HepG2 (cell line): Measurements from ENCODE around the gene ITGB7. TPM values are rescaled to one million over a fixed set of nuclear protein-coding genes. Genes with fewer than 3 reads are reported as not detected.

Experiments used
- FOSL1 ChIP-seq: sonication (generic); formaldehyde crosslinking; IDR thresholded peaks from 2 replicates; pipeline ENCODE4 v1.9.0; 2021; ENCODE audit warnings: missing genetic modification reagents, borderline replicate concordance
- GABPB1 ChIP-seq: IDR thresholded peaks from 2 replicates; pipeline ENCODE4 v1.6.1; 2016; ENCODE audit warnings: mild to moderate bottlenecking, missing genetic modification reagents, moderate library complexity, missing compliant biosample characterization
- PAXIP1 ChIP-seq: sonication (generic); formaldehyde crosslinking; conservative IDR thresholded peaks from 2 replicates; pipeline ENCODE4 v1.4.0; 2020; ENCODE audit warnings: mild to moderate bottlenecking, missing genetic modification reagents, moderate library complexity
- SAP130 ChIP-seq: IDR thresholded peaks from 2 replicates; pipeline ENCODE4 v1.6.1; 2016; ENCODE audit warnings: low read depth
- ZC3H13 ChIP-seq: sonication (generic); formaldehyde crosslinking; IDR thresholded peaks from 2 replicates; pipeline ENCODE4 v1.8.1; 2023; ENCODE audit warnings: mild to moderate bottlenecking, missing genetic modification reagents, moderate library complexity
- ZHX2 ChIP-seq, 2 experiments: sonication (generic) in 1 of 2; formaldehyde crosslinking in 1 of 2; IDR thresholded peaks; 2 replicates each; pipeline versions ENCODE4 v1.6.1 to v1.9.0; 2014 to 2022; ENCODE audit warnings: antibody characterized with exemption in 1 of 2, borderline replicate concordance in 1 of 2, inconsistent platforms in 1 of 2, low read depth in 1 of 2, missing genetic modification reagents in 1 of 2
- ZNF275 ChIP-seq: sonication (generic); formaldehyde crosslinking; IDR thresholded peaks from 2 replicates; pipeline ENCODE4 v1.8.0; 2022; ENCODE audit warnings: missing genetic modification reagents, mild to moderate bottlenecking, inconsistent platforms, borderline replicate concordance
- ZNF512B ChIP-seq: sonication (generic); formaldehyde crosslinking; IDR thresholded peaks from 2 replicates; pipeline ENCODE4 v1.5.1; 2020; ENCODE audit warnings: missing genetic modification reagents, mild to moderate bottlenecking, borderline replicate concordance
- ZNF577 ChIP-seq: sonication (generic); formaldehyde crosslinking; IDR thresholded peaks from 2 replicates; pipeline ENCODE4 v1.4.0; 2020; ENCODE audit warnings: mild to moderate bottlenecking, low read depth, missing genetic modification reagents, borderline replicate concordance
- polyA plus RNA-seq, 8 experiments: library from polyadenylated mRNA; depleted of rRNA in 3 of 8; stranded (reverse) in 7 of 8; unstranded in 1 of 8; fragments of >200 nt; fragmentation: Illumina TruSeq in 4 of 8; extraction: Trizol in 4 of 8; gene quantifications; 2 replicates each; pipeline versions ENCODE4 v1.2.1 to v1.2.3, GENCODE V29; 2011 to 2016; ENCODE audit warnings: low read depth in 4 of 8, missing spikeins in 1 of 8, mixed read lengths in 1 of 8; ENCODE audit not compliant: insufficient read depth in 1 of 8
- total RNA-seq, 5 experiments: library from RNA; depleted of rRNA; stranded (reverse); fragments of >200 nt; fragmentation: Illumina TruSeq; extraction: Trizol; gene quantifications; 2 replicates each; pipeline ENCODE4 v1.2.3, GENCODE V29; 2016; ENCODE audit warnings: low read depth in 1 of 5
- TF ChIP-seq, protein P1 (sequence below): sonication (generic); formaldehyde crosslinking; conservative IDR thresholded peaks from 2 replicates; pipeline ENCODE4 v1.4.0; 2020; ENCODE audit warnings: missing genetic modification reagents

The ITGB7 gene
- total and polyA plus RNA-seq, 2 of the 13 experiments (the other 11 are each of a cell fraction or from before 2014, with no cell fraction given): 0.16 to 0.18 TPM

- peak; percentile 73 for TF ChIP-seq SAP130 (CRISPR knock-in tag)
- TF ChIP-seq ZC3H13 (CRISPR knock-in tag): no peak
- TF ChIP-seq ZHX2 (IDR thresholded peaks at IDR 0.05; ENCODE audit: low read depth): no peak
- TF ChIP-seq ZHX2 (CRISPR knock-in tag; IDR thresholded peaks at IDR 0.05; ENCODE audit: borderline replicate concordance): no peak
- peak; percentile 20; the same call in 1 of the 2 replicates for TF ChIP-seq GABPB1 (CRISPR knock-in tag)
- TF ChIP-seq ZNF275 (CRISPR knock-in tag): no peak
- TF ChIP-seq, protein P1, sequence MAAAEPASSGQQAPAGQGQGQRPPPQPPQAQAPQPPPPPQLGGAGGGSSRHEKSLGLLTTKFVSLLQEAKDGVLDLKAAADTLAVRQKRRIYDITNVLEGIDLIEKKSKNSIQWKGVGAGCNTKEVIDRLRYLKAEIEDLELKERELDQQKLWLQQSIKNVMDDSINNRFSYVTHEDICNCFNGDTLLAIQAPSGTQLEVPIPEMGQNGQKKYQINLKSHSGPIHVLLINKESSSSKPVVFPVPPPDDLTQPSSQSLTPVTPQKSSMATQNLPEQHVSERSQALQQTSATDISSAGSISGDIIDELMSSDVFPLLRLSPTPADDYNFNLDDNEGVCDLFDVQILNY (CRISPR knock-in tag): no peak
- peak; percentile 78 for TF ChIP-seq PAXIP1 (CRISPR knock-in tag)
- no peak for TF ChIP-seq ZNF577
- no peak for TF ChIP-seq ZNF512B (CRISPR knock-in tag)
- no peak for TF ChIP-seq FOSL1 (CRISPR knock-in tag)
These were observed 32.1 kb downstream of the ITGB7 start (continued) for GRCh38 chr12:53174881-53175491.
